IMR-90 (cell line): Measurements from ENCODE around the gene RASGEF1C. TPM values are rescaled to one million over a fixed set of nuclear protein-coding genes. Genes with fewer than 3 reads are reported as not detected.
"Not testable (repeated sequence)": the region's sequence is repeated elsewhere in the genome, so short reads cannot be mapped to it uniquely, and the experiment has no call there.

Source experiments
- ATAC-seq: fragments of 200-7000 bp; cut with Tn5 transposase; 2 replicates; pipeline ENCODE4 v1.9.1; 2020; ENCODE audit warnings: low read depth, mild to moderate bottlenecking, moderate library complexity
- BruUV-seq: library from RNA; stranded (reverse); fragments of 400-500 nt; replicated peaks from 2 replicates; lab custom pipeline; 2021; lab: Mats Ljungman, UMichigan
- CTCF ChIA-PET: fragments of 300-600 bp; formaldehyde crosslinking; extraction: SDS; loops from one replicate; lab custom pipeline; 2021; ENCODE audit warnings: antibody characterized with exemption; lab: Yijun Ruan, JAX
- POLR2A ChIA-PET: fragments of 300-600 bp; sonication (Branson Sonifier 250); formaldehyde crosslinking; loops from one replicate; lab custom pipeline; 2022; ENCODE audit warnings: antibody characterized with exemption; ENCODE audit not compliant: unreplicated experiment; lab: Charles Lee
- DNase-seq: peaks from one replicate; pipeline ENCODE4 v3.0.0; 2013
- H2AFZ ChIP-seq: replicated peaks from 2 replicates; pipeline ENCODE3; 2013; ENCODE audit warnings: low read length, mild to moderate bottlenecking; ENCODE audit not compliant: poor library complexity
- H2AK5ac ChIP-seq: 2 replicates; pipeline ENCODE4 v1.6.1; 2013; ENCODE audit warnings: low read depth, low read length, inconsistent platforms
- H2AK9ac ChIP-seq: replicated peaks from 2 replicates; pipeline ENCODE3; 2013; ENCODE audit warnings: mild to moderate bottlenecking, low read depth, low read length, moderate library complexity; ENCODE audit not compliant: poor library complexity
- H2BK120ac ChIP-seq: 2 replicates; pipeline ENCODE4 v1.6.1; 2013; ENCODE audit warnings: low read depth, low read length, inconsistent platforms
- H2BK15ac ChIP-seq: 3 replicates; pipeline ENCODE4 v1.6.1; 2013; ENCODE audit warnings: low read depth, low read length, inconsistent platforms
- H2BK20ac ChIP-seq: 2 replicates; pipeline ENCODE4 v1.6.1; 2013; ENCODE audit warnings: low read depth, mild to moderate bottlenecking, inconsistent platforms, low read length, moderate library complexity
- H2BK5ac ChIP-seq: 2 replicates; pipeline ENCODE4 v1.6.1; 2013; ENCODE audit warnings: mild to moderate bottlenecking, low read depth, low read length, inconsistent platforms; ENCODE audit not compliant: poor library complexity, severe bottlenecking
- H3K14ac ChIP-seq: replicated peaks from 2 replicates; pipeline ENCODE4 v1.6.1; 2013; ENCODE audit warnings: low read depth, low read length, inconsistent platforms
- H3K18ac ChIP-seq: 2 replicates; pipeline ENCODE4 v1.6.1; 2013; ENCODE audit warnings: low read depth, low read length, control low read depth
- H3K23ac ChIP-seq: 2 replicates; pipeline ENCODE4 v1.6.1; 2013; ENCODE audit warnings: low read depth, low read length, inconsistent platforms
- H3K27ac ChIP-seq: 2 replicates; pipeline ENCODE4 v1.5.1; 2013; ENCODE audit warnings: mild to moderate bottlenecking, control low read depth, low read length; ENCODE audit not compliant: insufficient read depth
- H3K27me3 ChIP-seq: 2 replicates; pipeline ENCODE4 v1.6.1; 2013; ENCODE audit warnings: low read length; ENCODE audit not compliant: control insufficient read depth, insufficient read depth
- H3K36me3 ChIP-seq: 2 replicates; pipeline ENCODE4 v1.6.1; 2013; ENCODE audit warnings: low read length, mixed read lengths; ENCODE audit not compliant: control insufficient read depth, insufficient read depth
- H3K4ac ChIP-seq: 2 replicates; pipeline ENCODE4 v1.6.1; 2013; ENCODE audit warnings: low read depth, low read length, inconsistent platforms
- H3K4me1 ChIP-seq: 2 replicates; pipeline ENCODE4 v1.6.1; 2013; ENCODE audit warnings: low read length, mixed read lengths; ENCODE audit not compliant: control insufficient read depth, insufficient read depth
- H3K4me2 ChIP-seq: 2 replicates; pipeline ENCODE4 v1.6.1; 2013; ENCODE audit warnings: low read depth, mild to moderate bottlenecking, control low read depth, low read length, moderate library complexity
- H3K4me3 ChIP-seq: 2 replicates; pipeline ENCODE4 v1.5.1; 2013; ENCODE audit warnings: low read depth, mild to moderate bottlenecking, control low read depth, low read length, moderate library complexity; ENCODE audit not compliant: insufficient read depth
- H3K56ac ChIP-seq: 2 replicates; pipeline ENCODE4 v1.6.1; 2013; ENCODE audit warnings: low read length, inconsistent platforms; ENCODE audit not compliant: insufficient read depth; ENCODE audit errors: extremely low read depth
- H3K79me1 ChIP-seq, 2 experiments: 2 replicates each; pipeline ENCODE4 v1.6.1; 2013; ENCODE audit warnings: low read length in 2 of 2, inconsistent platforms in 1 of 2, low read depth in 1 of 2
- H3K9ac ChIP-seq: 2 replicates; pipeline ENCODE4 v1.6.1; 2013; ENCODE audit warnings: low read depth, low read length, control low read depth
- H3K9me1 ChIP-seq: 2 replicates; pipeline ENCODE4 v1.6.1; 2013; ENCODE audit warnings: low read length, inconsistent platforms; ENCODE audit not compliant: insufficient read depth
- H3K9me3 ChIP-seq: 2 replicates; pipeline ENCODE4 v1.6.1; 2013; ENCODE audit warnings: low read length; ENCODE audit not compliant: control insufficient read depth, insufficient read depth
- H4K20me1 ChIP-seq: 2 replicates; pipeline ENCODE4 v1.6.1; 2013; ENCODE audit warnings: low read length, inconsistent platforms; ENCODE audit not compliant: insufficient read depth
- H4K5ac ChIP-seq: 2 replicates; pipeline ENCODE4 v1.6.1; 2013; ENCODE audit warnings: mild to moderate bottlenecking, low read depth, low read length, control low read depth
- H4K8ac ChIP-seq, 2 experiments: 2 replicates each; pipeline ENCODE4 v1.6.1; 2013; ENCODE audit warnings: low read depth in 2 of 2, low read length in 2 of 2, control low read depth in 1 of 2, inconsistent platforms in 1 of 2
- H4K91ac ChIP-seq: 2 replicates; pipeline ENCODE4 v1.6.1; 2013; ENCODE audit warnings: low read depth, low read length, inconsistent platforms; ENCODE audit not compliant: insufficient read depth
- WGBS, 2 experiments: methylation state at CpG; one replicate each; pipeline versions ENCODE4 v1.1.5 to v1.1.7; 2013; ENCODE audit warnings: missing lambda C conversion rate in 2 of 2; ENCODE audit not compliant: insufficient read length in 1 of 2; ENCODE audit errors: extremely low coverage in 2 of 2; 5-methylcytosine and 5-hydroxymethylcytosine counted together
- dilution Hi-C: fragments of 300-500 bp; cut with HindIII; formaldehyde crosslinking; loops from one replicate; pipeline ENCODE4 v1.14.3; 2018; ENCODE audit warnings: low sequenced_read_pairs; ENCODE audit not compliant: unreplicated experiment
- in situ Hi-C: fragments of 300-500 bp; cut with MboI; formaldehyde crosslinking; loops from 3 replicates; pipeline ENCODE4 v1.14.3; 2019; ENCODE audit warnings: low sequenced_read_pairs, inconsistent platforms, mixed read lengths
- intact Hi-C: fragments of 100-400 bp; cut with micrococcal nuclease; formaldehyde crosslinking; loops from 2 replicates; pipeline ENCODE4 v1.10.0; 2022
- polyA plus RNA-seq, 3 experiments: library from polyadenylated mRNA; depleted of rRNA; stranded (reverse); fragments of >200 nt; gene quantifications; 2 replicates each; pipeline ENCODE4 v1.2.3, GENCODE V29; 2012; ENCODE audit warnings: low replicate concordance in 1 of 3
- total RNA-seq: library from RNA; depleted of rRNA; stranded (reverse); fragments of >200 nt; gene quantifications from 2 replicates; pipeline ENCODE4 v1.2.3, GENCODE V29; 2012

The RASGEF1C gene
- total and polyA plus RNA-seq, 2 of the 4 experiments (the other 2 are of a cell fraction), result not detected

GRCh38 chr5:180210077-180210476 lies 1.1 kb upstream of the RASGEF1C start:
- H3K4ac ChIP-seq, H2BK15ac ChIP-seq, DNase-seq, BruUV-seq, H3K9me1 ChIP-seq, H3K36me3 ChIP-seq, H4K8ac ChIP-seq, H3K9ac ChIP-seq, dilution Hi-C loops, H3K4me3 ChIP-seq, H4K20me1 ChIP-seq, H2AK9ac ChIP-seq, H2AK5ac ChIP-seq, H3K18ac ChIP-seq, H2AFZ ChIP-seq, H3K23ac ChIP-seq, H3K56ac ChIP-seq, H3K79me1 ChIP-seq, H4K91ac ChIP-seq, in situ Hi-C loops, H2BK120ac ChIP-seq, H3K27ac ChIP-seq, intact Hi-C loops, H3K9me3 ChIP-seq, ATAC-seq, H3K14ac ChIP-seq, H4K5ac ChIP-seq, H3K4me1 ChIP-seq, H2BK5ac ChIP-seq, H2BK20ac ChIP-seq, H3K4me2 ChIP-seq: not testable (repeated sequence)
- H3K27me3 ChIP-seq, result peaks cover 16% of the 10 kb centered on the region; the same call in 1 of the 2 replicates
- ChIA-PET POLR2A (interaction anchor here (0.5 kb wide), 1 partner anchor 282 kb away, joined by 4 read pairs; no protein-coding TSS in a partner anchor), CTCF (interaction anchor here (1.4 to 1.8 kb wide), 3 partner anchors 13 to 48 kb away, joined by 4 to 5 read pairs (median 5); no protein-coding TSS in a partner anchor)
- no CpG with 5 or more reads among the region's 12 CpGs for WGBS, 2 experiments
